H9 (cell line): ENCODE measurements around the gene CAMTA1. TPM values are rescaled to one million over a fixed set of nuclear protein-coding genes. Genes with fewer than 3 reads are reported as not detected.
A peak's percentile ranks its signal among the peaks of the same experiment; 100 is the strongest.

ENCODE experiments used
- DNase-seq: peaks from one replicate; pipeline ENCODE4 v3.0.0-alpha.2; 2017
- H2AFZ ChIP-seq: one replicate; pipeline ENCODE4 v1.6.1; 2013; ENCODE audit warnings: mild to moderate bottlenecking, low read length, control low read depth, moderate library complexity
- H2AK5ac ChIP-seq: 2 replicates; pipeline ENCODE4 v1.6.1; 2013; ENCODE audit warnings: low read length, control low read depth, mixed read lengths; ENCODE audit not compliant: insufficient read length
- H2BK120ac ChIP-seq: one replicate; pipeline ENCODE4 v1.6.1; 2013; ENCODE audit warnings: low read depth, mild to moderate bottlenecking, low read length, control low read depth, inconsistent platforms; ENCODE audit not compliant: poor library complexity, severe bottlenecking
- H2BK12ac ChIP-seq: 2 replicates; pipeline ENCODE4 v1.6.1; 2013; ENCODE audit warnings: low read length, control low read depth, mixed read lengths, low read depth; ENCODE audit not compliant: insufficient read length
- H2BK15ac ChIP-seq: 2 replicates; pipeline ENCODE4 v1.6.1; 2013; ENCODE audit warnings: low read depth, low read length, control low read depth
- H2BK20ac ChIP-seq: one replicate; pipeline ENCODE4 v1.6.1; 2013; ENCODE audit warnings: low read depth, mild to moderate bottlenecking, low read length, control low read depth, inconsistent platforms; ENCODE audit not compliant: poor library complexity, severe bottlenecking
- H2BK5ac ChIP-seq: 2 replicates; pipeline ENCODE4 v1.6.1; 2013; ENCODE audit warnings: low read length, control low read depth, mixed read lengths; ENCODE audit not compliant: insufficient read length
- H3K14ac ChIP-seq: 2 replicates; pipeline ENCODE4 v1.6.1; 2013; ENCODE audit warnings: low read length, control low read depth; ENCODE audit not compliant: insufficient read depth
- H3K18ac ChIP-seq: 2 replicates; pipeline ENCODE4 v1.6.1; 2013; ENCODE audit warnings: low read depth, mild to moderate bottlenecking, mixed read lengths, low read length, control low read depth; ENCODE audit not compliant: insufficient read length
- H3K23ac ChIP-seq: 2 replicates; pipeline ENCODE4 v1.6.1; 2013; ENCODE audit warnings: low read length, control low read depth, mixed read lengths, low read depth; ENCODE audit not compliant: insufficient read length
- H3K23me2 ChIP-seq: 2 replicates; pipeline ENCODE4 v1.6.1; 2013; ENCODE audit warnings: low read depth, mild to moderate bottlenecking, mixed read lengths, low read length, control low read depth; ENCODE audit not compliant: insufficient read length, poor library complexity, severe bottlenecking
- H3K27ac ChIP-seq: 2 replicates; pipeline ENCODE4 v1.5.1; 2013; ENCODE audit warnings: low read length, control low read depth, mixed read lengths, low read depth; ENCODE audit not compliant: insufficient read length
- H3K27me3 ChIP-seq: 2 replicates; pipeline ENCODE4 v1.6.1; 2013; ENCODE audit warnings: low read length, control low read depth, inconsistent platforms; ENCODE audit not compliant: insufficient read depth
- H3K4ac ChIP-seq: 2 replicates; pipeline ENCODE4 v1.6.1; 2013; ENCODE audit warnings: low read depth, mild to moderate bottlenecking, control low read depth, inconsistent platforms, low read length, moderate library complexity
- H3K4me1 ChIP-seq: 2 replicates; pipeline ENCODE4 v1.6.1; 2013; ENCODE audit warnings: low read length, control low read depth, inconsistent platforms; ENCODE audit not compliant: insufficient read depth
- H3K4me2 ChIP-seq: 2 replicates; pipeline ENCODE4 v1.6.1; 2013; ENCODE audit warnings: low read length, control low read depth, mixed read lengths; ENCODE audit not compliant: insufficient read length, insufficient read depth
- H3K56ac ChIP-seq: 2 replicates; pipeline ENCODE4 v1.6.1; 2013; ENCODE audit warnings: low read depth, mild to moderate bottlenecking, mixed read lengths, low read length, control low read depth; ENCODE audit not compliant: insufficient read length
- H3K79me1 ChIP-seq: 2 replicates; pipeline ENCODE4 v1.6.1; 2013; ENCODE audit warnings: low read depth, mild to moderate bottlenecking, moderate library complexity, low read length, control low read depth, inconsistent platforms; ENCODE audit not compliant: insufficient read depth, poor library complexity, severe bottlenecking
- H3K79me2 ChIP-seq: 2 replicates; pipeline ENCODE4 v1.6.1; 2013; ENCODE audit warnings: low read length, control low read depth, inconsistent platforms; ENCODE audit not compliant: insufficient read depth
- H3K9ac ChIP-seq: 2 replicates; pipeline ENCODE4 v1.6.1; 2013; ENCODE audit warnings: low read length, control low read depth, mixed read lengths; ENCODE audit not compliant: insufficient read length; ENCODE audit errors: extremely low read depth
- H3K9me3 ChIP-seq: one replicate; pipeline ENCODE4 v1.6.1; 2013; ENCODE audit warnings: low read depth, low read length, inconsistent platforms; ENCODE audit not compliant: control insufficient read depth
- H3T11ph ChIP-seq: one replicate; pipeline ENCODE4 v1.6.1; 2013; ENCODE audit warnings: mild to moderate bottlenecking, low read length, control low read depth, inconsistent platforms
- H4K20me1 ChIP-seq: one replicate; pipeline ENCODE4 v1.6.1; 2013; ENCODE audit not compliant: control insufficient read depth, insufficient read length, insufficient read depth
- H4K5ac ChIP-seq: 2 replicates; pipeline ENCODE4 v1.6.1; 2013; ENCODE audit warnings: low read depth, mild to moderate bottlenecking, mixed read lengths, low read length, control low read depth; ENCODE audit not compliant: insufficient read length
- H4K8ac ChIP-seq: replicated peaks from 2 replicates; pipeline ENCODE4 v1.6.1; 2013; ENCODE audit warnings: low read length, control low read depth, mixed read lengths, low read depth; ENCODE audit not compliant: insufficient read length
- H4K91ac ChIP-seq: 2 replicates; pipeline ENCODE4 v1.6.1; 2013; ENCODE audit warnings: low read depth, mild to moderate bottlenecking, moderate library complexity, mixed read lengths, low read length, control low read depth; ENCODE audit not compliant: insufficient read length
- H3K27ac Mint-ChIP-seq, 3 experiments: 2 replicates in 2 of 3; 3 replicates in 1 of 3; pipeline ENCODE4 v1.8.0; 2020 to 2021; ENCODE audit warnings: mixed read lengths in 3 of 3, mild to moderate bottlenecking in 1 of 3, moderate library complexity in 1 of 3
- H3K27me3 Mint-ChIP-seq: 2 replicates; pipeline ENCODE4 v1.8.0; 2021; ENCODE audit warnings: low read depth, mild to moderate bottlenecking, moderate library complexity, mixed read lengths
- H3K36me3 Mint-ChIP-seq, 3 experiments: 2 replicates in 2 of 3; 3 replicates in 1 of 3; pipeline ENCODE4 v1.8.0; 2020 to 2021; ENCODE audit warnings: low read depth in 3 of 3, mixed read lengths in 3 of 3; ENCODE audit not compliant: insufficient read depth in 1 of 3
- H3K4me1 Mint-ChIP-seq, 2 experiments: 2 replicates each; pipeline ENCODE4 v1.8.0; 2020; ENCODE audit warnings: mixed read lengths in 2 of 2
- H3K4me3 Mint-ChIP-seq, 2 experiments: 2 replicates in 1 of 2; 3 replicates in 1 of 2; pipeline ENCODE4 v1.8.0; 2020 to 2021; ENCODE audit warnings: mild to moderate bottlenecking in 2 of 2, mixed read lengths in 2 of 2, moderate library complexity in 1 of 2
- H3K9me3 Mint-ChIP-seq, 2 experiments: 2 replicates in 1 of 2; 3 replicates in 1 of 2; pipeline ENCODE4 v1.8.0; 2020; ENCODE audit warnings: mild to moderate bottlenecking in 2 of 2, mixed read lengths in 2 of 2, moderate library complexity in 1 of 2
- CTCF ChIP-seq: fragments of 200-600 bp; sonication (generic); conservative IDR thresholded peaks from 3 replicates; pipeline ENCODE4 v1.8.0; 2021; ENCODE audit warnings: antibody characterized with exemption, mild to moderate bottlenecking
- WGBS: extraction: QIAGEN DNeasy Blood & Tissue Kit; methylation state at CpG from one replicate; pipeline ENCODE4 v1.1.7; 2013; ENCODE audit warnings: missing lambda C conversion rate, low lambda C conversion rate, mixed read lengths; ENCODE audit not compliant: insufficient read length; ENCODE audit errors: extremely low coverage; 5-methylcytosine and 5-hydroxymethylcytosine counted together
- total RNA-seq: library from RNA; stranded (reverse); gene quantifications from 2 replicates; pipeline ENCODE4 v1.2.1, GENCODE V29; 2021

CAMTA1 gene
- total RNA-seq, 1 experiment from 2014 or later: 115 TPM

GRCh38 chr1:7333620-7334019 lies 548.4 kb downstream of the CAMTA1 start:
- no peak overlapping the region for H2BK15ac ChIP-seq
- no peaks in the 10 kb centered on the region for H3K27me3 ChIP-seq
- no peak overlapping the region for H3K4ac ChIP-seq
- H3K27me3 Mint-ChIP-seq: no peaks in the 10 kb centered on the region; the same call in 1 of the 2 replicates
- H3K27ac ChIP-seq: no peak overlapping the region
- H3K56ac ChIP-seq: no peak overlapping the region
- no peak for TF ChIP-seq CTCF
- peaks cover 0 to 4% (median 0%) of the 10 kb centered on the region in 3 experiments; a peak in 4 of 7 replicates for H3K36me3 Mint-ChIP-seq
- 0 out of 7 replicates have a peak overlapping the region, but pooled peaks of 1 of the 3 experiments have one; percentile 40 for H3K27ac Mint-ChIP-seq
- H3K4me1 Mint-ChIP-seq: peaks cover 9 to 18% of the 10 kb centered on the region in 2 experiments
- H4K8ac ChIP-seq: no peak overlapping the region
- H3K23me2 ChIP-seq: no peaks in the 10 kb centered on the region
- no peak overlapping the region for H3K18ac ChIP-seq
- no peaks in the 10 kb centered on the region for H3K9me3 ChIP-seq
- H4K20me1 ChIP-seq: no peaks in the 10 kb centered on the region
- H3K23ac ChIP-seq: no peak overlapping the region
- H3T11ph ChIP-seq: no peak overlapping the region
- WGBS: no CpG with 5 or more reads among the region's 8 CpGs
- H3K79me1 ChIP-seq: no peaks in the 10 kb centered on the region
- no peak overlapping the region for H4K91ac ChIP-seq
- no peaks in the 10 kb centered on the region for H3K4me1 ChIP-seq
- no peak overlapping the region for H3K9ac ChIP-seq
- no peak overlapping the region for H2BK120ac ChIP-seq
- no peak overlapping the region for H2BK5ac ChIP-seq
- peaks cover 0 to 4% of the 10 kb centered on the region in 2 experiments; a peak in 1 of 5 replicates for H3K9me3 Mint-ChIP-seq
- H2AK5ac ChIP-seq: no peak overlapping the region
- no peak overlapping the region for H4K5ac ChIP-seq
- no peak overlapping the region for H2AFZ ChIP-seq
- H3K14ac ChIP-seq: no peak overlapping the region
- no peak overlapping the region for H3K4me2 ChIP-seq
- no peak overlapping the region for H3K4me3 Mint-ChIP-seq
- no peak overlapping the region for H2BK12ac ChIP-seq
- H3K79me2 ChIP-seq: no peaks in the 10 kb centered on the region
- H2BK20ac ChIP-seq: no peak overlapping the region
- no peak for DNase-seq
